PFSK-1 (cell line): ENCODE measurements around the gene SAMD4A.

ENCODE experiments used
- FOXP2 ChIP-seq: optimal IDR thresholded peaks from 2 replicates; pipeline ENCODE3; 2011; ENCODE audit warnings: borderline replicate concordance, control low read depth, inconsistent platforms; ENCODE audit not compliant: insufficient read depth; ENCODE audit errors: extremely low read length, extremely low read depth
- POLR2AphosphoS5 ChIP-seq: IDR thresholded peaks from 2 replicates; pipeline ENCODE4 v1.6.1; 2012; ENCODE audit warnings: low read depth, mild to moderate bottlenecking, control low read depth, low read length, moderate library complexity
- SIN3A ChIP-seq: IDR thresholded peaks from 2 replicates; pipeline ENCODE4 v1.6.1; 2012; ENCODE audit warnings: mild to moderate bottlenecking, low read length, moderate library complexity, borderline replicate concordance; ENCODE audit not compliant: insufficient read depth
- TAF1 ChIP-seq: IDR thresholded peaks from 2 replicates; pipeline ENCODE4 v1.6.1; 2012; ENCODE audit warnings: low read length, control low read depth, borderline replicate concordance; ENCODE audit not compliant: insufficient read depth
- TF ChIP-seq, protein P1 (sequence below), 2 experiments: IDR thresholded peaks; 2 replicates each; pipeline versions ENCODE4 v1.6.1 to v1.8.0; 2011 to 2012; ENCODE audit warnings: low read depth in 2 of 2, low read length in 2 of 2, control low read depth in 1 of 2, inconsistent platforms in 1 of 2, mild to moderate bottlenecking in 1 of 2, moderate library complexity in 1 of 2; ENCODE audit not compliant: insufficient read depth in 1 of 2

DNA sequence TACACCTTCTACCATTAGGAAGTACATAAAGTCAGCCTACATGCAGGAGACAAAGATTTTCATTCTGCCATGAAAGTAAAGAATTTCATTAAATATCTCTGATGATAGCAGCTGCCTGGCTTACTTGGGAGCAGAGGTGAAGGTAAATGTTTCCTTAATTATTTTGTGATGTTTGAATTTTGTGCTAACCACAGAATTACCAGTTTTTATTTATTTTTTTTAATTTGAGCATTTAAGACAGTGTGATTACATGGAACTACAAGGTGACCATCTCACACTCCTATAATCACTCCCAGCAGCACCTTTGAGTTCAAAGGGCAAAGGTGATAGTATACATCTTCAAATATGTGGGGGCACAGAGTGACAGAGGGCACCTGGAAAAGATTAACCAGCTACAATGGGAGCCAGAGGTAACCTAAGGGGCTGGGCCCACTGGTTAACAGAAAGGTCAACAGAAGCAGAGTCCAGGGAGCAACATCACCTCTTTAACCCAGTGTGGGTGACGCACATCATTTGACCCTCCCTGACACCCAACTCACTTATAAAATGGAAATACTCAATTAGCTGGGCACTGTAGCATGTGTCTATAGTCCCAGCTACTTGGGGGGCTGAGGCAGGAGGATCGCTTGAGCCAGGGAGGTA, 270.7 kb downstream of the SAMD4A start:
- no peak for TF ChIP-seq POLR2AphosphoS5
- no peak for TF ChIP-seq TAF1
- TF ChIP-seq, protein P1, sequence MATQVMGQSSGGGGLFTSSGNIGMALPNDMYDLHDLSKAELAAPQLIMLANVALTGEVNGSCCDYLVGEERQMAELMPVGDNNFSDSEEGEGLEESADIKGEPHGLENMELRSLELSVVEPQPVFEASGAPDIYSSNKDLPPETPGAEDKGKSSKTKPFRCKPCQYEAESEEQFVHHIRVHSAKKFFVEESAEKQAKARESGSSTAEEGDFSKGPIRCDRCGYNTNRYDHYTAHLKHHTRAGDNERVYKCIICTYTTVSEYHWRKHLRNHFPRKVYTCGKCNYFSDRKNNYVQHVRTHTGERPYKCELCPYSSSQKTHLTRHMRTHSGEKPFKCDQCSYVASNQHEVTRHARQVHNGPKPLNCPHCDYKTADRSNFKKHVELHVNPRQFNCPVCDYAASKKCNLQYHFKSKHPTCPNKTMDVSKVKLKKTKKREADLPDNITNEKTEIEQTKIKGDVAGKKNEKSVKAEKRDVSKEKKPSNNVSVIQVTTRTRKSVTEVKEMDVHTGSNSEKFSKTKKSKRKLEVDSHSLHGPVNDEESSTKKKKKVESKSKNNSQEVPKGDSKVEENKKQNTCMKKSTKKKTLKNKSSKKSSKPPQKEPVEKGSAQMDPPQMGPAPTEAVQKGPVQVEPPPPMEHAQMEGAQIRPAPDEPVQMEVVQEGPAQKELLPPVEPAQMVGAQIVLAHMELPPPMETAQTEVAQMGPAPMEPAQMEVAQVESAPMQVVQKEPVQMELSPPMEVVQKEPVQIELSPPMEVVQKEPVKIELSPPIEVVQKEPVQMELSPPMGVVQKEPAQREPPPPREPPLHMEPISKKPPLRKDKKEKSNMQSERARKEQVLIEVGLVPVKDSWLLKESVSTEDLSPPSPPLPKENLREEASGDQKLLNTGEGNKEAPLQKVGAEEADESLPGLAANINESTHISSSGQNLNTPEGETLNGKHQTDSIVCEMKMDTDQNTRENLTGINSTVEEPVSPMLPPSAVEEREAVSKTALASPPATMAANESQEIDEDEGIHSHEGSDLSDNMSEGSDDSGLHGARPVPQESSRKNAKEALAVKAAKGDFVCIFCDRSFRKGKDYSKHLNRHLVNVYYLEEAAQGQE (IDR thresholded peaks at IDR 0.05; ENCODE audit: insufficient read depth in 1 of 2, low read depth in 2 of 2, low read length in 2 of 2): no peak
- no peak for TF ChIP-seq SIN3A
- TF ChIP-seq FOXP2: no peak
